ENCODE data around the gene VSIG10L2.

- TF ChIP-seq, protein P1, sequence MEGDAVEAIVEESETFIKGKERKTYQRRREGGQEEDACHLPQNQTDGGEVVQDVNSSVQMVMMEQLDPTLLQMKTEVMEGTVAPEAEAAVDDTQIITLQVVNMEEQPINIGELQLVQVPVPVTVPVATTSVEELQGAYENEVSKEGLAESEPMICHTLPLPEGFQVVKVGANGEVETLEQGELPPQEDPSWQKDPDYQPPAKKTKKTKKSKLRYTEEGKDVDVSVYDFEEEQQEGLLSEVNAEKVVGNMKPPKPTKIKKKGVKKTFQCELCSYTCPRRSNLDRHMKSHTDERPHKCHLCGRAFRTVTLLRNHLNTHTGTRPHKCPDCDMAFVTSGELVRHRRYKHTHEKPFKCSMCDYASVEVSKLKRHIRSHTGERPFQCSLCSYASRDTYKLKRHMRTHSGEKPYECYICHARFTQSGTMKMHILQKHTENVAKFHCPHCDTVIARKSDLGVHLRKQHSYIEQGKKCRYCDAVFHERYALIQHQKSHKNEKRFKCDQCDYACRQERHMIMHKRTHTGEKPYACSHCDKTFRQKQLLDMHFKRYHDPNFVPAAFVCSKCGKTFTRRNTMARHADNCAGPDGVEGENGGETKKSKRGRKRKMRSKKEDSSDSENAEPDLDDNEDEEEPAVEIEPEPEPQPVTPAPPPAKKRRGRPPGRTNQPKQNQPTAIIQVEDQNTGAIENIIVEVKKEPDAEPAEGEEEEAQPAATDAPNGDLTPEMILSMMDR (IDR thresholded peaks at IDR 0.05) = peak in 3 of 4 experiments; percentile 9 to 35 (median 26)
- no peak for TF ChIP-seq POLR2A (IDR thresholded peaks at IDR 0.05)
- no peak for TF ChIP-seq POLR2AphosphoS5 (IDR thresholded peaks at IDR 0.05)
- TF ChIP-seq EP300 (IDR thresholded peaks at IDR 0.05) = no peak
These were observed 3.9 kb upstream of the VSIG10L2 start for GRCh38 chr11:125941619-125942611.
